ENCODE data around the gene CNFN.

DNA sequence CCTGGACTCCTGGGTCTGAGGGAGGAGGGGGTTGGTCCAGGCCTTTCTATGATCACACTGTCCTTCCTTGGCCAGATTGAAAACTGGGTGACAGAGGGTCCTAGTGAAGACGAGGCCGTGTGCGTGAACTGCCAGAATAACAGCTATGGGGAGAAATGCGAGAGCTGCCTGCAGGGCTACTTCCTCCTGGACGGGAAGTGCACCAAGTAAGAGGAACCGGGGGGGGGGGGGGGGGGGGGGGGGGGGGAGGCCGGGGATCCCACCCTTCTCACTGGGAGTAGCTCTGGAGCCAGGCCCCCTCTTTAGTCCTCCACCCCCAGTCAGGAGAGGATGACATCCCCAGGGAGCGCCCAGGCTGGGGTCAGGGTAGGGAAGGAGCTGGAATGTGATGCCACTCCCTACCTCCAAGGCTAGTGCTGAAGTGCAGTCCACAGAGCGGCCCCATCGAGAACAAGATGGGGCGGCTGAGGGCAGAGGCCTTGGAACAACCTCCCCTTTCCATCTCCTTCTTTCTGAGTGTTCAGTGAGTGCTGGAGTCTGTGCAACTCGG, 19.4 kb downstream of the CNFN start:
- TF ChIP-seq SPI1 (IDR thresholded peaks at IDR 0.05; ENCODE audit: low read depth, low read length): no peak
- no peak for TF ChIP-seq POLR2A (IDR thresholded peaks at IDR 0.05; ENCODE audit: low read depth, low read length)
- TF ChIP-seq TAF1 (IDR thresholded peaks at IDR 0.05; ENCODE audit: low read depth, low read length): no peak
- no peak for TF ChIP-seq POLR2AphosphoS5 (IDR thresholded peaks at IDR 0.05; ENCODE audit: low read depth, low read length)
